PC-3 (cell line): ENCODE data around the gene CCSER2. TPM values are rescaled to one million over a fixed set of nuclear protein-coding genes. Genes with fewer than 3 reads are reported as not detected.

Experiments
- ATAC-seq: fragments of 200-7000 bp; cut with Tn5 transposase; 2 replicates; pipeline ENCODE4 v1.9.1; 2020; ENCODE audit warnings: mild to moderate bottlenecking, moderate library complexity
- BruUV-seq: library from RNA; stranded (reverse); fragments of 400-500 nt; replicated peaks from 2 replicates; lab custom pipeline; 2021; lab: Mats Ljungman, UMichigan
- CTCF ChIA-PET: fragments of 300-600 bp; sonication (Branson Sonifier 250); formaldehyde crosslinking; loops from one replicate; lab custom pipeline; 2022; ENCODE audit warnings: antibody characterized with exemption; lab: Charles Lee
- POLR2A ChIA-PET: fragments of 300-600 bp; sonication (Branson Sonifier 250); formaldehyde crosslinking; loops from one replicate; lab custom pipeline; 2022; ENCODE audit warnings: antibody characterized with exemption; ENCODE audit not compliant: unreplicated experiment; lab: Charles Lee
- DNase-seq: peaks from one replicate; pipeline ENCODE4 v3.0.0-alpha.2; 2015
- H2AFZ ChIP-seq: fragments of 300-600 bp; sonication (generic); 2 replicates; pipeline ENCODE4 v1.6.0; 2016; ENCODE audit warnings: antibody characterized with exemption, low read length
- H3F3A ChIP-seq: fragments of 300-600 bp; sonication (generic); one replicate; pipeline ENCODE4 v1.6.0; 2017; ENCODE audit warnings: antibody characterized with exemption, low read length, control low read depth, mild to moderate bottlenecking; ENCODE audit not compliant: unreplicated experiment
- H3K27ac ChIP-seq: fragments of 300-600 bp; sonication (generic); 2 replicates; pipeline ENCODE4 v1.5.1; 2016; ENCODE audit warnings: mild to moderate bottlenecking, low read length
- H3K27me3 ChIP-seq: fragments of 300-600 bp; sonication (generic); 2 replicates; pipeline ENCODE4 v1.6.1; 2016; ENCODE audit warnings: low read length, mixed read lengths
- H3K36me3 ChIP-seq: fragments of 300-600 bp; sonication (generic); 2 replicates; pipeline ENCODE4 v1.6.1; 2016; ENCODE audit warnings: low read depth, mixed run types, low read length, mixed read lengths
- H3K4me1 ChIP-seq: fragments of 300-600 bp; sonication (generic); 2 replicates; pipeline ENCODE4 v1.5.1; 2016; ENCODE audit warnings: low read length; ENCODE audit not compliant: insufficient read depth
- H3K4me2 ChIP-seq: fragments of 300-600 bp; sonication (generic); 2 replicates; pipeline ENCODE4 v1.6.0; 2016; ENCODE audit warnings: low read length
- H3K4me3 ChIP-seq: fragments of 300-600 bp; sonication (generic); 2 replicates; pipeline ENCODE4 v1.5.1; 2016; ENCODE audit warnings: mild to moderate bottlenecking, low read length, mixed read lengths
- H3K79me2 ChIP-seq: fragments of 300-600 bp; sonication (generic); 2 replicates; pipeline ENCODE4 v1.6.1; 2017; ENCODE audit warnings: low read length, mixed read lengths
- H3K9ac ChIP-seq: fragments of 300-600 bp; sonication (generic); 2 replicates; pipeline ENCODE4 v1.6.0; 2016; ENCODE audit warnings: mild to moderate bottlenecking, low read length
- H3K9me2 ChIP-seq: fragments of 300-600 bp; sonication (generic); replicated peaks from 2 replicates; pipeline ENCODE4 v1.6.1; 2016; ENCODE audit warnings: mixed run types, low read length, mixed read lengths
- H3K9me3 ChIP-seq: fragments of 300-600 bp; sonication (generic); 2 replicates; pipeline ENCODE4 v1.6.1; 2016; ENCODE audit warnings: low read length, mixed read lengths
- H4K20me1 ChIP-seq: fragments of 300-600 bp; sonication (generic); 2 replicates; pipeline ENCODE4 v1.6.1; 2016; ENCODE audit warnings: low read length, mixed read lengths
- EZH2 ChIP-seq: fragments of 300-600 bp; sonication (generic); IDR thresholded peaks from one replicate; pipeline ENCODE4 v1.6.1; 2017; ENCODE audit warnings: antibody characterized with exemption, mild to moderate bottlenecking, low read length; ENCODE audit not compliant: unreplicated experiment
- EZH2phosphoT487 ChIP-seq: fragments of 300-600 bp; sonication (generic); IDR thresholded peaks from 2 replicates; pipeline ENCODE4 v1.6.1; 2018; ENCODE audit warnings: mild to moderate bottlenecking, antibody characterized with exemption, low read length, borderline replicate concordance
- intact Hi-C: fragments of 100-400 bp; cut with micrococcal nuclease; formaldehyde crosslinking; loops from 2 replicates; pipeline ENCODE4 v1.9.0; 2023
- total RNA-seq: library from RNA; depleted of rRNA; stranded (reverse); fragments of >200 nt; gene quantifications from 2 replicates; pipeline ENCODE4 v1.2.3, GENCODE V29; 2014
- TF ChIP-seq, protein P1 (sequence below): fragments of 300-600 bp; sonication (generic); conservative IDR thresholded peaks from 2 replicates; pipeline ENCODE4 v1.5.1; 2017; ENCODE audit warnings: antibody characterized with exemption, low read depth, mild to moderate bottlenecking, low read length

CCSER2 gene
- total RNA-seq, 1 experiment from 2014 or later, result 10.2 TPM

DNA sequence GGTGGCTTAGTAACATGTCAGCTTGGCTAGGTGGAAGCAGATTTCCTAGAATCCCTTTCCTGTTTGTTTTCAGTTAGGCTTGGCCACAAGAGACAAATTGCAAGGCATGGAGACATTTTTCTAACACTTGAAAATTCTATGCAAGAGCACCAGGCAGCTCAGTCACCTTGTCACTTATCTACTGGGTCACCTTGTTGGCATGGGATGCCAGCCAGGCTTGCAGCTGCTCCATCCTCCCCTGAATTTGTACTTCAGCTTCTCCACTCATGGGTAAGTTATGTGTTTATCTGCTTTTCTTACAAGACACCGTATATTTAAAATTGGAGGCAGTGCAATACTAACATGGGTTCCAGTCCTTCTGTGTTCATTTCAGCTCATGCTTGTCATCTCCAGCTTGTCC, 40.2 kb upstream of the CCSER2 start:
- Histone ChIP-seq H3K36me3 (no peaks in the 10 kb centered on the region), H3K4me1 (no peaks in the 10 kb centered on the region), H3K9me2 (no peaks in the 10 kb centered on the region), H3F3A (no peaks in the 10 kb centered on the region), H3K9ac (no peak overlapping the region), H3K4me3 (no peak overlapping the region), H3K4me2 (no peak overlapping the region), H4K20me1 (no peaks in the 10 kb centered on the region), H3K79me2 (no peaks in the 10 kb centered on the region), H2AFZ (no peak overlapping the region), H3K27ac (no peak overlapping the region), H3K9me3 (no peaks in the 10 kb centered on the region), H3K27me3 (peaks cover 5% of the 10 kb centered on the region; the same call in 1 of the 2 replicates)
- POLR2A ChIA-PET, result no interaction called here
- ATAC-seq (no peak), DNase-seq (no peak)
- intact Hi-C loops, result no loop called here
- CTCF ChIA-PET, result no interaction called here
- no TSS peak for BruUV-seq
- TF ChIP-seq EZH2phosphoT487, result no peak
- no peak for TF ChIP-seq EZH2
- TF ChIP-seq, protein P1, sequence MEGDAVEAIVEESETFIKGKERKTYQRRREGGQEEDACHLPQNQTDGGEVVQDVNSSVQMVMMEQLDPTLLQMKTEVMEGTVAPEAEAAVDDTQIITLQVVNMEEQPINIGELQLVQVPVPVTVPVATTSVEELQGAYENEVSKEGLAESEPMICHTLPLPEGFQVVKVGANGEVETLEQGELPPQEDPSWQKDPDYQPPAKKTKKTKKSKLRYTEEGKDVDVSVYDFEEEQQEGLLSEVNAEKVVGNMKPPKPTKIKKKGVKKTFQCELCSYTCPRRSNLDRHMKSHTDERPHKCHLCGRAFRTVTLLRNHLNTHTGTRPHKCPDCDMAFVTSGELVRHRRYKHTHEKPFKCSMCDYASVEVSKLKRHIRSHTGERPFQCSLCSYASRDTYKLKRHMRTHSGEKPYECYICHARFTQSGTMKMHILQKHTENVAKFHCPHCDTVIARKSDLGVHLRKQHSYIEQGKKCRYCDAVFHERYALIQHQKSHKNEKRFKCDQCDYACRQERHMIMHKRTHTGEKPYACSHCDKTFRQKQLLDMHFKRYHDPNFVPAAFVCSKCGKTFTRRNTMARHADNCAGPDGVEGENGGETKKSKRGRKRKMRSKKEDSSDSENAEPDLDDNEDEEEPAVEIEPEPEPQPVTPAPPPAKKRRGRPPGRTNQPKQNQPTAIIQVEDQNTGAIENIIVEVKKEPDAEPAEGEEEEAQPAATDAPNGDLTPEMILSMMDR, result no peak

DNA sequence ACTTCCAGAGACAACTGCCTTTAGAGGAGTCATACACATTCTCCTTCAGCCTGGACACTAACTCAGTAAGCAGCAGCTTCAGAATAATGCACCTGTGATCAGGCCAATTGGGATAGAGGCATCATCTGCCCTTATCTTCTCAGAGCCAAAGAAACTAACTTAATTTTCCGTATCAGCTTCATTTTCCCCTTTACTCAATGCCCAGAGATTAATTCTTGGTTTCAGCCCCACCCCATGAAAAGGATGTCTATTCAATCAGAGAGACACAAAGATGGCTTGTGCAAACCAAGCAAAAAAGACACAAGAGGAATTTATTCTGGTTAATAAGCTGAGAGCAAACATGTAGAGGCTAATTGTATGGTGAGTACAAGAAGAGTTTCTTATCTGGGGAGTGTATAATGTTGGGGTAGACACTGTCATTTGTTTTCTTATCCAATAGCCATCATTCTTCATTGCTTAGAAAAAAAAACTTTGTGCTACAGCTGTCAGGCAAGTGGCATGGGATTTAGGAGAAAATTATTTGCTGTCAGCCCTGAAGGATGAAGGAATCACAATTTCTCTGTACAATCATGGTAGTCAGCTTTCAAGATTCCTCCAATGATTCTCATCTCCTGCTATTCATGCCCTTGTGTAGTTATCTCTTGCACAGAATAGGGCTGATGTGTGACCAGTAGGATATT, 38.7 kb upstream of the CCSER2 start:
- TF ChIP-seq EZH2phosphoT487 (no peak), EZH2 (no peak)
- TF ChIP-seq, protein P1, result no peak
- CTCF ChIA-PET, result no interaction called here
- Histone ChIP-seq H3K4me1 (no peaks in the 10 kb centered on the region), H3K4me3 (no peak overlapping the region), H3K4me2 (no peak overlapping the region), H3F3A (no peaks in the 10 kb centered on the region), H3K9ac (no peak overlapping the region), H3K27me3 (peaks cover 5% of the 10 kb centered on the region; the same call in 1 of the 2 replicates), H2AFZ (no peak overlapping the region), H3K9me2 (no peaks in the 10 kb centered on the region), H4K20me1 (no peaks in the 10 kb centered on the region), H3K27ac (no peak overlapping the region), H3K79me2 (no peaks in the 10 kb centered on the region), H3K9me3 (no peaks in the 10 kb centered on the region), H3K36me3 (no peaks in the 10 kb centered on the region)
- no peak for ATAC-seq
- DNase-seq, result no peak
- POLR2A ChIA-PET, result no interaction called here
- intact Hi-C loops, result no loop called here
- BruUV-seq, result no TSS peak

DNA sequence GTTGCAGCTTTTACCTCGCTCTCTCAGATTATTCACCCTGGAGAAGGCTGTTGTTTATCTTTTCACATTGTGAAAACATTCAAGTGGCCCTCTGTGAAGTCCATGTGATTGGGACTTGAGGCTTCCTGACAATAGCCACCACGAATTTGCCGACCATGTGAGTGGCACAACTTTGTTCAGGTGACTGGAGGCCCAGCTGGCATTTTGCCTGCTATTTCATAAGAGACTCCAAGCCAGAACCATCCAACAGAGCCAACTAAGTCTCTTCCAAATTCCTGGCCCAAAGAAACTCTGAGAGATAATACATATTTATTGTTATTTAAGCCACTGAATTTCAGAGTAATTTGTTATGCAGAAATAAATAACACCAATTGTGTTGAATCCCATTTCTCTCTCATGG, 38.2 kb upstream of the CCSER2 start:
- ChIA-PET POLR2A (no interaction called here), CTCF (no interaction called here)
- Histone ChIP-seq H3K9me2 (no peaks in the 10 kb centered on the region), H3K9me3 (no peaks in the 10 kb centered on the region), H3K36me3 (no peaks in the 10 kb centered on the region), H3K4me2 (no peak overlapping the region), H3K4me3 (no peak overlapping the region), H3K79me2 (no peaks in the 10 kb centered on the region), H2AFZ (no peak overlapping the region), H3K27ac (no peak overlapping the region), H3K4me1 (no peaks in the 10 kb centered on the region), H3K9ac (no peak overlapping the region), H4K20me1 (no peaks in the 10 kb centered on the region), H3F3A (no peaks in the 10 kb centered on the region), H3K27me3 (peaks cover 5% of the 10 kb centered on the region; the same call in 1 of the 2 replicates)
- intact Hi-C loops, result no loop called here
- ATAC-seq (no peak), DNase-seq (no peak)
- TF ChIP-seq EZH2phosphoT487, result no peak
- TF ChIP-seq EZH2, result no peak
- TF ChIP-seq, protein P1, result no peak
- no TSS peak for BruUV-seq
